Activated CD4-positive, alpha-beta T cell treated with anti-CD3 and anti-CD28 coated beads, Interleukin-2, Interleukin-6, amounts not matched to agents 100 ng/mL and 50 ng/mL, durations not matched to agents 16 hours and 8 hours (primary cell): Measurements from ENCODE around the gene TPD52L2.

Experiments
- DNase-seq: peaks from one replicate; pipeline ENCODE4 v3.0.0-alpha.2; 2020

TPD52L2 gene

GRCh38 chr20:63864978-63865640 lies at the start of gene TPD52L2:
Gene TPD52L2 (plus strand): TSS chr20:63865270. CDS start chr20:63865366, 96 bp downstream.
- DNase-seq = peak; percentile 99

- DNase-seq = no peak
These were observed 49.3 kb upstream of the TPD52L2 start for GRCh38 chr20:63815615-63816253.

GRCh38 chr20:63819224-63819921 lies 45.7 kb upstream of the TPD52L2 start:
- DNase-seq = no peak

GRCh38 chr20:63821811-63822210 lies 43.3 kb upstream of the TPD52L2 start:
- DNase-seq = no peak

GRCh38 chr20:63822276-63822696 lies 42.8 kb upstream of the TPD52L2 start:
- no peak for DNase-seq

- DNase-seq = no peak
These were observed 41.3 kb upstream of the TPD52L2 start for GRCh38 chr20:63823691-63824311.

GRCh38 chr20:63825331-63826118 lies 39.5 kb upstream of the TPD52L2 start:
- no peak for DNase-seq

GRCh38 chr20:63826753-63827152 lies 38.3 kb upstream of the TPD52L2 start:
- DNase-seq = no peak

GRCh38 chr20:63828124-63828523 lies 36.9 kb upstream of the TPD52L2 start:
- DNase-seq = no peak

GRCh38 chr20:63828545-63828944 lies 36.5 kb upstream of the TPD52L2 start:
- DNase-seq = no peak

GRCh38 chr20:63828951-63829350 lies 36.1 kb upstream of the TPD52L2 start:
- no peak for DNase-seq

GRCh38 chr20:63829603-63829944 lies 35.5 kb upstream of the TPD52L2 start:
- no peak for DNase-seq

- DNase-seq = no peak
These were observed 34.9 kb upstream of the TPD52L2 start for GRCh38 chr20:63829945-63830835.

GRCh38 chr20:63830841-63831588 lies 34.1 kb upstream of the TPD52L2 start, which contains the start of gene ZBTB46:
Gene ZBTB46 (minus strand): TSS chr20:63831264. CDS start chr20:63790757, 40,507 bp downstream.
- DNase-seq = peak; percentile 44

- DNase-seq = no peak
These were observed 33.5 kb upstream of the TPD52L2 start for GRCh38 chr20:63831646-63831992.

- DNase-seq = no peak
These were observed 32.9 kb upstream of the TPD52L2 start for GRCh38 chr20:63831993-63832686.

GRCh38 chr20:63833776-63834490 lies 31.1 kb upstream of the TPD52L2 start:
- DNase-seq = no peak

- no peak for DNase-seq
These were observed 30.6 kb upstream of the TPD52L2 start for GRCh38 chr20:63834491-63834880.

GRCh38 chr20:63835021-63835858 lies 29.8 kb upstream of the TPD52L2 start:
- no peak for DNase-seq
